ENCODE results near the gene ABHD5. TPM values are rescaled to one million over a fixed set of nuclear protein-coding genes. Genes with fewer than 3 reads are reported as not detected.

The ABHD5 gene
- total and polyA plus RNA-seq, 2 of the 13 experiments (the other 11 are each of a cell fraction or from before 2014, with no cell fraction given): 4.5 to 13.3 TPM

- no peak for TF ChIP-seq ZSCAN29 (CRISPR knock-in tag; conservative IDR thresholded peaks at IDR 0.05)
- TF ChIP-seq, protein P1, sequence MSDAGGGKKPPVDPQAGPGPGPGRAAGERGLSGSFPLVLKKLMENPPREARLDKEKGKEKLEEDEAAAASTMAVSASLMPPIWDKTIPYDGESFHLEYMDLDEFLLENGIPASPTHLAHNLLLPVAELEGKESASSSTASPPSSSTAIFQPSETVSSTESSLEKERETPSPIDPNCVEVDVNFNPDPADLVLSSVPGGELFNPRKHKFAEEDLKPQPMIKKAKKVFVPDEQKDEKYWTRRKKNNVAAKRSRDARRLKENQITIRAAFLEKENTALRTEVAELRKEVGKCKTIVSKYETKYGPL (CRISPR knock-in tag; IDR thresholded peaks at IDR 0.05): no peak
- TF ChIP-seq NPAS2 (CRISPR knock-in tag; IDR thresholded peaks at IDR 0.05; ENCODE audit: borderline replicate concordance): no peak
- no peak for TF ChIP-seq HNRNPLL (IDR thresholded peaks at IDR 0.05; ENCODE audit: low read depth, low read length, poor library complexity, severe bottlenecking)
- TF ChIP-seq CHD2 (IDR thresholded peaks at IDR 0.05; ENCODE audit: low read depth, low read length): no peak
- TF ChIP-seq ARNTL (CRISPR knock-in tag; IDR thresholded peaks at IDR 0.05): no peak
- TF ChIP-seq NFAT5 (CRISPR knock-in tag; IDR thresholded peaks at IDR 0.05): no peak
- TF ChIP-seq POLR2G (IDR thresholded peaks at IDR 0.05; ENCODE audit: low read depth, low read length): no peak
- TF ChIP-seq SP4 (CRISPR knock-in tag; IDR thresholded peaks at IDR 0.05): no peak
- TF ChIP-seq ZMAT5 (CRISPR knock-in tag; IDR thresholded peaks at IDR 0.05; ENCODE audit: borderline replicate concordance, low read depth): no peak
- no peak for TF ChIP-seq RFX5 (IDR thresholded peaks at IDR 0.05; ENCODE audit: low read depth, low read length)
- no peak for TF ChIP-seq TOE1 (CRISPR knock-in tag; IDR thresholded peaks at IDR 0.05)
- no peak for TF ChIP-seq RFX1 (IDR thresholded peaks at IDR 0.05)
- ChIA-PET POLR2A (no interaction called here), CTCF (ENCODE audit: low intra/inter-chr PET ratio, low total read pairs) (no interaction called here)
- H3K4me3 ChIP-seq (replicated peaks in 1 of 3; ENCODE audit: insufficient read depth in 1 of 3, low read depth in 2 of 3, low read length in 3 of 3): no peak overlapping the region
- no peaks in the 10 kb centered on the region for H3K9me3 ChIP-seq (ENCODE audit: low read length)
- H3K27ac ChIP-seq (ENCODE audit: extremely low read length, insufficient read depth, low read length): no peak overlapping the region
- intact Hi-C loops (cut with micrococcal nuclease; ENCODE audit: unreplicated experiment) (no loop called here), in situ Hi-C loops (cut with HindIII; ENCODE audit: extremely low pct_ligation_motif_present, low pct_unique_long_range_greater_than_20kb) (no loop called here)
- DNase-seq (ENCODE audit: low spot score): no peak
- H3K9ac ChIP-seq (ENCODE audit: insufficient read depth, low read depth, low read length): no peak overlapping the region
- no peak overlapping the region for H2AFZ ChIP-seq (ENCODE audit: low read length)
- peaks cover 0 to 7% of the 10 kb centered on the region in 2 experiments; a peak in 2 of 5 replicates for H3K27me3 ChIP-seq (ENCODE audit: control insufficient read depth in 1 of 2, insufficient read depth in 2 of 2, low read length in 2 of 2)
- no peaks in the 10 kb centered on the region for H3K36me3 ChIP-seq (replicated peaks in 1 of 2; ENCODE audit: control insufficient read depth in 1 of 2, insufficient read depth in 2 of 2, low read length in 2 of 2)
- BruUV-seq (replicated peaks): no TSS peak
- no peak for FAIRE-seq
- no peak overlapping the region for H3K4me2 ChIP-seq (ENCODE audit: low read depth, low read length)
- WGBS (ENCODE audit: low lambda C conversion rate): 6% methylated on average over 2 of the region's 2 CpGs
- no peak for ATAC-seq
- H4K20me1 ChIP-seq (ENCODE audit: insufficient read depth, low read length): no peaks in the 10 kb centered on the region
- no peaks in the 10 kb centered on the region for H3K79me2 ChIP-seq (ENCODE audit: insufficient read depth, low read length)
- peaks cover 6% of the 10 kb centered on the region for H3K4me1 ChIP-seq (ENCODE audit: insufficient read depth, low read length)
Observed at GRCh38 chr3:43764056-43764455, 73.3 kb downstream of the ABHD5 start.

All from HepG2 (cell line).